ENCODE measurements around the gene NTN4.

DNA sequence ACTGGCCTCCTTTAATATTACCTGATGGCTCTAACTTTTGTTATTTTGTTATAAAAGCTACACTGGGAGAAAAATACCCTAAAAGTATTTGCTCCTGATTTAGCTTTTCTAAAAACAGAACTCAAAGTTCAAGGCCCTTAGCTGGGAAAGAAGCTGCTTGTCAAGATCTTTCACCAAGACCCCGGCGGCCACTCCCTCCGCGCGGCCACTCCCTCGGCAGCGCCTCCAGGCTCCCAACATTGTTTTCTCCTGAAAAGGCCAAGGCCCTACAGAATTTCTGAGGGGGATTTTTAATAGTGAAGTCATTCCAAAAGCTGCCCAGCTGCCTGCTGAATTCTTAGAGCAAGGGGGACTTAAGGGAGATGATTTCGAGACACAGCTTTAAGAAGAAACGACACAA is 96.4 kb downstream of the NTN4 start:
- TF ChIP-seq EZH2 (IDR thresholded peaks at IDR 0.05; ENCODE audit: insufficient read depth, poor library complexity, severe bottlenecking) (no peak), EZH2phosphoT487 (IDR thresholded peaks at IDR 0.05; ENCODE audit: insufficient read depth, low read depth) (no peak)
